PC-3 (cell line): ENCODE results near the gene TMEM192.

ENCODE experiments used
- CTCF ChIP-seq: fragments of 300-600 bp; sonication (generic); conservative IDR thresholded peaks from 2 replicates; pipeline ENCODE4 v1.5.1; 2017; ENCODE audit warnings: antibody characterized with exemption, low read depth, mild to moderate bottlenecking, low read length
- EZH2 ChIP-seq: fragments of 300-600 bp; sonication (generic); IDR thresholded peaks from one replicate; pipeline ENCODE4 v1.6.1; 2017; ENCODE audit warnings: antibody characterized with exemption, mild to moderate bottlenecking, low read length; ENCODE audit not compliant: unreplicated experiment
- EZH2phosphoT487 ChIP-seq: fragments of 300-600 bp; sonication (generic); IDR thresholded peaks from 2 replicates; pipeline ENCODE4 v1.6.1; 2018; ENCODE audit warnings: mild to moderate bottlenecking, antibody characterized with exemption, low read length, borderline replicate concordance

DNA sequence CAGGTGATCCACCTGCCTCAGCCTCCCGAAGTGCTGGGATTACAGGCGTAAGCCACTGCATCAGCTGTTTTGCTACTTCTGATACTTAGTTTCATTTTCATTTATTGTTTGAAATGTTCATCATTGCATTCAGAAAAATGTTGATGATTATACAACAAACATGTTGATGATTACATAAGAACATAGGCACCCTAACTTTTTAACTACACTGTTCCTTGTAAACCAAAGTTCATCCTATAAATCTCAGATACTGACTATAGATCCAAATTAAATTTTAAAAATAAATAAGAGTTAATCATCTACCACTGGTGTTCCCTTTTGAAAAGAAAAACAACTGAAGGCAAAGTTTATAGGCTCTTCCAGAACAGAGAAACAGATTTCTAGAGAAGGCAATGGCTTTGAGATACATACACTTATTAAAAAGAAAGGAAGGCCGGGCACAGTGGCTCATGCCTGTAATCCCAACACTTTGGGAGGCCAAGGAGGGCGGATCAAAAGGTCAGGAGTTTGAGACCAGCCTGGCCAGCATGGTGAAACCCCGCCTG, 35.6 kb downstream of the TMEM192 start:
- TF ChIP-seq CTCF (no peak), EZH2 (no peak), EZH2phosphoT487 (no peak)
